ENCODE data around the gene CACNA1C.

GRCh38 chr12:2409656-2410265 lies 357.0 kb downstream of the CACNA1C start:
- TF ChIP-seq CTCF (IDR thresholded peaks at IDR 0.05) (no peak), POLR2A (IDR thresholded peaks at IDR 0.05) (no peak)
